NCI-H2196 treated with DMSO at 0.1 percent for 48 hours (cell line): ENCODE measurements around the gene TMBIM1.
"Not testable (repeated sequence)": the region's sequence is repeated elsewhere in the genome, so short reads cannot be mapped to it uniquely, and the experiment has no call there.

Experiments used
- DNase-seq: peaks from one replicate; lab custom pipeline; 2025; ENCODE audit not compliant: unreplicated experiment; lab: John Stamatoyannopoulos, UW

TMBIM1 gene

DNA sequence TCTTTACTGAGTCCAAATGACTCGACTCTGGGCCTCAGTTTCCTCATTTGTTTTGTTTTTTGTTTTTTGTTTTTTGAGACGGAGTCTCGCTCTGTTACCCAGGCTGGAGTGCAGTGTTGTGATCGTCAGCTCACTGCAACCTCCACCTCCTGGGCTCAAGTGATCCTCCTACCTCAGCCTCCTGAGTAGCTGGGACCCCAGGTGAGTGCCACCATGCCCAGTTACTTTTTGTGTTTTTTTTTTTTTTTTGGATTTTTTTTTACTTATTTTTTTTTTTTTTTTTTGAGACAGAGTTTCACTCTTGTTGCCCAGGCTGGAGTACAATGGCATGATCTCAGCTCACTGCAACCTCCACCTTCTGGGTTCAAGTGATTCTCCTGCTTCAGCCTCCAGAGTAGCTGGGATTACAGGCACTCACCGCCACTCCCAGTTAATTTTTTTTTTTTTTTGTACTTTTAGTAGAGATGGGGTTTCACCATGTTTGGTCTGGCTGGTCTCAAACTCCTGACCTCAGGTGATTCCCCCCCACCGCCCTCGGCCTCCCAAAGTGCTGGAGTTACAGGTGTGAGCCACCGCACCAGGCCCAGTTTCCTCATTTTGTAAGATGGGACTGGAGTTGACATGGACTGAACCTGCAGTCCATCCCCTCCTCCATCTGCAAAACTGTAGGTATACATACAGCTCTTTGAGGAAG, 18.9 kb downstream of the TMBIM1 start:
- DNase-seq = not testable (repeated sequence)

DNA sequence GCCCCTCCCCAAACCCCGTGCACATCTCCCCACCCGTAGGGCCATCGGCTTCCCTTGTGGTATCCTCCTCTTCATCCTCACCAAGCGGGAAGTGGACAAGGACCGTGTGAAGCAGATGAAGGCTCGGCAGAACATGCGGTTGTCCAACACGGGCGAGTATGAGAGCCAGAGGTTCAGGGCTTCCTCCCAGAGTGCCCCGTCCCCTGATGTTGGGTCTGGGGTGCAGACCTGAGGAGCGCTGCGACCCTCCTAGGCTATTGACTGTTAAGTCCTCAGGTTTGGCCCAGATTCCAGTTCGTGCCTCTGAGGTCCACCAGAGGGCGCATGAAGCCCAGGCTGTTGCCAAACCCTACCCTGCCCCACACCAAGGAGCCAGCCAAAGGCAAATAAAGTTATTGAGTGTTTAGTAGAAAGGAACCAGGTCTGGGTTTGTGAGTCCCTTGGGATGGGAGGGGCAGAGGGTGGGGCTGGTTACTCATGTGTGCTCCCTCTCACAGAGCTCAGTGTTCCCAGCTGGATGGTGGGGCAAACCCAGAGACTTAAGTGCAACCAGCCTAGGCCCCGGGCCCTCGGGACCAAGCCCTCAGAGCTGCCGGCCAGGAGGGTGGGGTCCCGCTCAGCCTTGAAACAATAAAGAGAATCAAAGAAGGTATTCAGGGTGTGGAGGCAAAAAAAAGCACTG, 19.6 kb downstream of the TMBIM1 start:
- peak; percentile 57 for DNase-seq

DNA sequence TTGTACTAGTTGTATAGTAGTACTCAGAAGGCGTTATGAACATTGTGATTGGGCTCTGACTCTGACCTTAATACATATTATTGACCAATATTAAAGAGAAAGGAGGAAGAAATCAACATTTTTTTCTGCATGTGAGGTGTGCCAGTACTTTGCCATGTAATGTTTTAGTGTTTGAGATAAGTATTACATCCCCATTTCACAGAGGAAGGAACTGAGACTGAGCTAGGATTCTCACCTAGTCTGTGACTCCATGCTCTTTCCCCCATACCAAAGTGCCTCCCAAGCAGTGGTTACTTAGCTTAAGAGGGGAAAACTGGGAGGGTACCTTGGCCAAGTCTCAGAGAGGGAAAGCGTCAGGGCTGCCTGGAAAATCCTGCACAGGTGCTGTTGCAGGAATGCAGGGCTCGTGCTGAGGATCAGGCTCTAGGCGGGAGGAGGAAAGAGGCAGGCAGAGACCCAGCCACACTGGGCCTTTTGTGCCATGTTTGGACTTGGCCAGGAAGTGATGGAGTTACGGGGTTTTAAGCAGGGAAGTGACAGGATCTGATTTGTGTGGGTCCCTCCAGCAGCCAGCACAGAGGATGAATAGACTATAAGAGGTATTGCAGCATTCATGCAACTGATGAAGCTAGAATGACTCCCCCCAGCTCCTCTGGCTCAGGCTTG, 20.3 kb downstream of the TMBIM1 start:
- no peak for DNase-seq

DNA sequence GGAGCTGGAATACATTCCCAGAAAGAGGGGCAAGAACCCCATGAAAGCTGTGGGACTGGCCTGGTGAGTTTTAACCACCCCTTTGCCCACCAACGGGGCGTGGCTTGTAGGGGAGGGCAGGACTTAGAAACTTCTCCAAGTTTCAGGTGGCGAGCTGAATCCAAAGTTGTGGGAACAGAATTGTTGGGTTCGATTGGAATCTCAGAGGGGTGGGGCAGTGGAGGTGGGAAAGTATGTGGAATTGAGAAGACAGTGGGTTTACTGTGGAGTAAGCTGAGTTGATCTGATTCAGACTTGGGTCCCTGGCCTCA, 20.9 kb downstream of the TMBIM1 start:
- DNase-seq = no peak

DNA sequence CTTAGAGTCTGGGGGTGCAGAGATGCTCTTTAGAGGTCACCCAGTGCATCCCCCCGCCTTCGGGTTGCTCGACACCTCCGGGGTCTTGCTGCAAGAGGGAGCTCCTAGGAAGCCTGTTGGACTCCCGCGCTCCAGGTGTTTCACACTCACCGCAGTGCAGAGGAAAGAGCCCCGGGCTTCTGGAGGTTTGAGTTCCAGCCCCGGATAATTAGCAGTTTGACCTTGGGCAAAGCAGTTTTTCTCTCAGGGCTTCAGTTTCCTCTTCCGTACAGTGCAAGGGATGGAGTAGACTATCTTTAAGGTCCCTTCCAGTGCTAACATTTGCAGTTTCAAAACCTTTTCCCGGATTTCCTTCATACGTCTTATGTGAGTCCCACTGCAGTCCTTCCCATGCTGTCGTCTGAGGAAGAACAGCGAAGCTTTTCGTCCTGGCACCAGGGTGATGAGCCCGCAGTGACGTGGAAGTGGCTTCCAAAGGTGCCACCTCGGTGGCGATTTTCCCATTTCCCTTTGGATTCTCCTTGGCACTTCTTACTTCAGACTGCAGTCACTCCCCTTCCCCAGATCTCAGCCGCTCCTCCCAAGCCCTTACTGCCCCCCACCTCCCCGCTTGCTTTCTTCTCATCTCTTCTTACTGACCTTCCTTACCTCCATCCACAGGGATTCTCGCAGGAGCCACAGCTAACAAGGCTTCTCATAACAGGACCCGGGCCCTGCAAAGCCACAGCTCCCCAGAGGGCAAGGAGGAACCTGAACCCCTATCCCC, 21.4 kb downstream of the TMBIM1 start:
- DNase-seq = no peak

DNA sequence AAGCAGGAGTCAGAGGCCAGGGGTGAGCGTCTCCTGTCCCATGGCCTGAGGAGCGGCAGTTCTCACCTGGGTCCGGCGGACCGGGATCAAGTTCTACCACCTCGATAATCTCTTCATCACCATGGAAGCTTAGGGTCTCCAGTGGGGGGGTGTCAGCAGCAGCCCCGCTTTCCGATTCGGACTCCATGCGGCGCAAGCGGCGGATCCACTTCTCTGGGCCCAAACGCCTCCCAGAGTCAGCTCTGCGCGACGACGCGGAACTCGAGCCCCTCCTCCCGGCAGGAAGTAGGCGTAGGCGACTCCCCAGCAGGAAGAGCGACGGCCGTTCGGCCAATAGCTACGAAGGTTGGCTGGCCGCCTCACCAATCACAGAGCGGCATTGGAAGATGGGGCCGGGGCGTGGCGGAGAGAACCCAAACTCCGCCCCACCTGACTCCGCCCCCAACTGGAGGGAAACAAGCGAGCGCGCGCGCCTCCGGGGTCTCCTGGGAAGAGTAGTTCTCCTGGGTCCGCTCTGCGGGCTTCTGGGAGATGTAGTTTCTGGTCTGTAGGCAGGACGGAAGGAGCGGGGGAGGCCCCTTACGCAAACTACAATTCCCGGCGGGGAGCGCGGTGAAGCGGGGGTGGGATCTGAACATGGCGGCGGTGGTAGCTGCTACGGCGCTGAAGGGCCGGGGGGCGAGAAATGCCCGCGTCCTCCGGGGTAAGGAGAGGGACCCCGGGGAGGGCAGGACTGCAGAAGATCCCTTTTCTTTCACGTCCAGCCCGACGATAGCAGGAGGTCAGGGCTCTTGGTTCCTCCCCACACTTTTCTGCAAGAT, 22.2 kb downstream of the TMBIM1 start, which contains the start of the genes AAMP and PNKD:
TSS of gene AAMP (minus strand) at position 238 of the 821 bp plus-strand sequence. CDS start at position 187, 51 bp downstream.
TSS of gene PNKD (plus strand) at position 620 of the 821 bp plus-strand sequence. CDS start at position 637, 17 bp downstream.
- peak; percentile 98 for DNase-seq

DNA sequence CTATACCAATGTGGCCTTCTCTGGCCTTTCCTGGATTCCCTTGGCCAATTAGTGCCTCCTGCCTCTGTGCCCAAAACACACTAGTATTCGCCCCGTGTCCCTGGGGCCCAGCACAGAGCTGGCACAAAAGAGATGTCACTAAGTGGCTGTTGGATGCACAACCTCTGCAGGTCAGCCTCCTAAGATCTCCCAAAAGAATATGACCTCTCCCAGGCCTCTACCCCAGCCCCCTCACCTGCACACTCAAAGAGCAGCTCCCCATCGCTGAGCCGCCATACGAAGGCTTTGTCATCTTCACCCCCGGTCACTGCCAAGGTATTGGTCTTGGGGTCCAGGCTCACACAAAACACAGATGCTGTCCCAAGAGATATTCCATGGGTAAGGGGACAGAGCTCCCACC, 25.0 kb downstream of the TMBIM1 start:
- DNase-seq = no peak

DNA sequence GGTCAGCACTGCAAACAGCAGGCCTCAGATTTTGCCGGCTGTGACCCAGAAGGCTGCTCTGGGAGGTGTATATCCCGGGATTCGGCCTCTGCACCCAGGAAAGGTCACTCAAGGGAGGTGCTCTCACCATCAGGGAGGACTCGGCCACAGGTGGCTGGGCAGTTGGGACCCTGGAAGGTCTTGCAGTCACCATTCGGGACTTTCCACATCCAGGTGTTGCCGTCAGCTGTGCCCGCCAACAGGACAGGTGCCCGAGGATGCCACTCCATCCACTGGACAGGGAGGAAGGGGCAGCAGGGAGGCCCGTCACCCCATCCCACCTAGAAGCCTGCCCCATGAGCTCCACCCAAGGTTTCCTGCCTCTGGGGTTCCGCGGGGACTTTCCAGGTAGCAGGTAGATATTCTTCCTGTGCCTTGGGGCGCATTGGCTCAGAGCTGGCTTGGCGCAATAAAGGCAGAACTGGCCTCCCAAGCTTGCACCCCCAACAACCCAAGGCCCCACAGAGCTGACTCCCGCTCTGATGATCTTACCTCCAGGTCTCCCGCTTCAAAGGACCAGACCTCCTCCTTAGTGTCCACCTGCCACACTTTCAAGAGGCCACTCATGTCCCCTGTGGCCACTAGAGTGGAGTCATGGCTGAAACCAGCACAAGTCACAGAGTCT, 25.9 kb downstream of the TMBIM1 start:
- DNase-seq = no peak

DNA sequence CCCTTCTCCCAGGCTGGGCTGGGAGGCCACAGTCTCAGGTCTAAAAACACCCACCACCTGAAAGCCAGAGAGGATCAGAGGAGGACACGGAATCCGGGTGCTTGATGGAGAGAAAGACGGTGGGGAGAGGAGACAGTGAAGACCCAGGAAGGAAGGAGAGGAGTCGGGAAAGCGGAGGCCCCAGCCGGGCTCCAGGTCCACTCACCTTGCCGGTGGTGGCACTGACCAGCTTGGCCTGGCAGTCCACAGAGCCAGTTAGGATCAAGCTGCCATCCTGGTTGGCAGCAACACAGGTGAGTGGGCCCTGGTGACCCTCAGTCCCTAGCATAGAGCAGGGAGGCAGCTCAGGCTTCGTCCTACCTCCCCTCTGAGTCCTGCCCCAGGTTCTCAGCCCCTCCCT, 26.7 kb downstream of the TMBIM1 start:
- no peak for DNase-seq

DNA sequence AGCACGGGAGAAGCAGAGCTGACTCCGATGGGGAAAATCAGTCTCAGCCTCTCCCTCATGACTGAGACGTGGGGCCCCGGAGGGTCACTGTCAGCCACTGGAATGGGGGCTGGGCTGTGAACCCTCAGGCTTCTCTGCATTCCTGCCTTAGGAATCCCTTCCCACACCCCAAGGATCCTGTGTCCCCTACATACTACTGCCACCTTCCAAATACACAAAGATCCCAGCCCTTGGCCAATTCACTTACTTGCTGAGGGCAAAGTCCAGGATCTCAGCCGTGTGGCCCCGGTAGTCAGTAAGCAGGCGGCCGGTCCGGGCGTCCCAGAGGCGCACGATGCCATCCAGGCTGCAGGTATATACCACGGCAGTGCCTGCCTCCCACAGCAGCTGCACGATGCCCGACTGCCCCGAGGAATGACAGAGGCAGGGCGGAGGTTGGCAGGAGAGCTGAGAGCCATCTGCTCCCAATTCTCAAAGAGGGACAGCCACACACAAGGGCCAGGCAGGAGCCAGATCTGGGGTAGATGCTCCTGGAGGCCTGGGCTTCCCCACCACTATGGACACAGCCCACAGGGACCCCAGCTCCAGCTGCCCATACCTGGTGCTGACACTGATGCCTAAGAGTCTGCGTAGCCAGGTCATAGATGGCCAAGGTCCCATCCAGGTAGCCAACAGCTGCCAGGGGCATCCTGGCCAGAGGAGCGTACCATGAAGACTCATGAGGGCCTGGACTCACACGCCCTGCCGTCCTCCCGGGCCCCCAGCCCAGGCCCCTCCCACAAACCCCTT, 27.3 kb downstream of the TMBIM1 start:
- no peak for DNase-seq

DNA sequence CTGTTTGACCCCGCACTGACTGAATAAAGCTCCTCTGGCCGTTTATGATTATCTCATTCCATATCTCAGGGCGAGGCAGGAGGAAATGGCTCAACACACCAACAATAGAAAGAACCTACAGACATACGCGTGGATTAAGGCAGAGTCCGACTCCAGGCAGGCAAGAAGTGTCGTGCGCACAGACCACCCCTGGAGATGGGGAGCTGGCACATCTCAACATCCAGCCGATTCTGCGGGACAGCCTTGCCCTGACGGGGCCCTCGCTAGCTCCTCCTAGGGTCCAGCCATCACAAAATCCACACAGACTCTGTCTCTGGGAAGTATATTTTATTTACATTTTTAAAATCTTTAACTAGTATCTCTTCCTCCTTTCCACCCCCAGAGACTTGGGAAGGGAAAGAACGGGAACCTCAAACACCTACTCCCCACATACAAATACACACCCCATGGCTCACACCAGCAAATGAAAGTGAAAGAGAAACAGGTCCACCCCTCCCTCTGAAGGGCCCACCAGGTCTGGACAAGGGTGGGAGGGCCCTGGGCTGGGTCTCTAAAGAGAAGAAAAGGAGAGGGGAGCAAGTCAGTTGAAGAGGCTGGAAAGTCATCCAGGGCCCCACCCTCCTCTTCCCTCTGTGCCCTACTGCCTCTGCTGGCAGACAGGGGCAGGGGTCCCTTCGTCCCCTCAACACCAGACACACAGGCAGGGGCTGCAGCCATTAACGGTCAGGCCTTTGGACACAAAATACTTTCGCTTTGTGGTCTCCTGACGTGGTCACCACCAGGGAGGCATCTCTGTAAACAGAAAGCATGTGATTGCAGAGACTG, 28.3 kb downstream of the TMBIM1 start:
- no peak for DNase-seq

DNA sequence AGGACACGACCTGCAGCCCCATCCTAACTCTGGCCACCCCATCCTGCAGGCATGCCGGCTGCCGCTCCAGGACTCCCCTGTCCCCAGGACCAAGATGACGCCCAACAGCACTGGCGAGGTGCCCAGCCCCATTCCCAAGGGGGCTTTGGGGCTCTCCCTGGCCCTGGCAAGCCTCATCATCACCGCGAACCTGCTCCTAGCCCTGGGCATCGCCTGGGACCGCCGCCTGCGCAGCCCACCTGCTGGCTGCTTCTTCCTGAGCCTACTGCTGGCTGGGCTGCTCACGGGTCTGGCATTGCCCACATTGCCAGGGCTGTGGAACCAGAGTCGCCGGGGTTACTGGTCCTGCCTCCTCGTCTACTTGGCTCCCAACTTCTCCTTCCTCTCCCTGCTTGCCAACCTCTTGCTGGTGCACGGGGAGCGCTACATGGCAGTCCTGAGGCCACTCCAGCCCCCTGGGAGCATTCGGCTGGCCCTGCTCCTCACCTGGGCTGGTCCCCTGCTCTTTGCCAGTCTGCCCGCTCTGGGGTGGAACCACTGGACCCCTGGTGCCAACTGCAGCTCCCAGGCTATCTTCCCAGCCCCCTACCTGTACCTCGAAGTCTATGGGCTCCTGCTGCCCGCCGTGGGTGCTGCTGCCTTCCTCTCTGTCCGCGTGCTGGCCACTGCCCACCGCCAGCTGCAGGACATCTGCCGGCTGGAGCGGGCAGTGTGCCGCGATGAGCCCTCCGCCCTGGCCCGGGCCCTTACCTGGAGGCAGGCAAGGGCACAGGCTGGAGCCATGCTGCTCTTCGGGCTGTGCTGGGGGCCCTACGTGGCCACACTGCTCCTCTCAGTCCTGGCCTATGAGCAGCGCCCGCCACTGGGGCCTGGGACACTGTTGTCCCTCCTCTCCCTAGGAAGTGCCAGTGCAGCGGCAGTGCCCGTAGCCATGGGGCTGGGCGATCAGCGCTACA, 29.4 kb downstream of the TMBIM1 start:
- no peak for DNase-seq

DNA sequence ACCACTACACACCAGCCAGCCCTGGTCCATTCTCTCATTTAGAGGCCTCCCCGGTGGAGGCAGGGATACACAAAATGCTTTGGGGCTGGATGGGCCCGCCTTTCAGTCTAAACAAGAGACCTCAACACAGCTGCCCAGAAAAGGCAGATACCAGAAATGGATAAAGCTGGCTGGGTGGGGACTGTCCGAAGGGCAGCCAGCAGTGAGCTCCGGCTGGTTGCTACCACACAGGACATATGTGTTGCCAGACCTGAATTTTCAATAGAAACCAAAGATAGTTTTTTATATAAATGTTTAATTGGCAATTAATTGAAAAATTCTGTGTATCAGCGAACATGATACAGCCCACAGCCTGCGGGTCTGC, 30.1 kb downstream of the TMBIM1 start:
- no peak for DNase-seq

DNA sequence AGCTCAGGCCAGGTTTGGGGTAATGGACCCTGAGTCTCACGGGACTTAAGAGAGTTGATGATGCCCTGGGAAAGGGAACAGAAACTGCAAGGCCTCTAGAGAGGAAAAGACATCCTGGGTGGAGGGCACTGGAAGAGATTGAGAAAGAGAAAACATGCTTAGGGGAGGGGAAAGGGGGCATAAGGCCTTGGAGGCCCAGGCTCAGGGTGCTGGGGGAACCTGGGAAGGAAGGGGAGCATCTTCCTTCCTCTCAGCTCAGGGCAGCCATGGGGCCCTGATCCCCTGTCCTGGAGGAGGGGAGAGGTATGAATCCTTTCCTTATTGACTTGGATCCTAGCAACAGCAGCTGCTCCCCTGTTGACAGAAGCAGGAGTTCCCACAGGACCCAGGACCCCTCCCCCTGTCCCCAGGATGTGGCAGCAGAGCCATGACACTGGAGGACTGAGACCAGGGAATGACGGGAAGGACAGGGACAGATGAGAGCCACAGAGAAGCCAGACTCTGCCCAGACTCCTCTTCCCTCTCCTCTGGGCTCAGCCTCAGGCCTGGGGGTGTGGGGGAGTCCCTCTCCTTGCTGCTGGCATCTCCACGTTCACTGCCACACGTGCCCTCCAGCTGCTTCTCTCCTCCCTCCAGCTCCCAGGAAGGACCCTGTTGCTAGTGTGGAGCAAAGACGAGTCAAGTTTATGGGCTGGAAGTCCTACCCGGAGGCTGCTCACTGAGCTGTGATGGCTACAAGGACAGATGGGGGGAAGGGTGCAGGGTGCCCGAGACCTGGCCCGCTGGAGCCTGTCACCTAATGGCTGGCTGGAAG, 30.7 kb downstream of the TMBIM1 start:
- DNase-seq = no peak

DNA sequence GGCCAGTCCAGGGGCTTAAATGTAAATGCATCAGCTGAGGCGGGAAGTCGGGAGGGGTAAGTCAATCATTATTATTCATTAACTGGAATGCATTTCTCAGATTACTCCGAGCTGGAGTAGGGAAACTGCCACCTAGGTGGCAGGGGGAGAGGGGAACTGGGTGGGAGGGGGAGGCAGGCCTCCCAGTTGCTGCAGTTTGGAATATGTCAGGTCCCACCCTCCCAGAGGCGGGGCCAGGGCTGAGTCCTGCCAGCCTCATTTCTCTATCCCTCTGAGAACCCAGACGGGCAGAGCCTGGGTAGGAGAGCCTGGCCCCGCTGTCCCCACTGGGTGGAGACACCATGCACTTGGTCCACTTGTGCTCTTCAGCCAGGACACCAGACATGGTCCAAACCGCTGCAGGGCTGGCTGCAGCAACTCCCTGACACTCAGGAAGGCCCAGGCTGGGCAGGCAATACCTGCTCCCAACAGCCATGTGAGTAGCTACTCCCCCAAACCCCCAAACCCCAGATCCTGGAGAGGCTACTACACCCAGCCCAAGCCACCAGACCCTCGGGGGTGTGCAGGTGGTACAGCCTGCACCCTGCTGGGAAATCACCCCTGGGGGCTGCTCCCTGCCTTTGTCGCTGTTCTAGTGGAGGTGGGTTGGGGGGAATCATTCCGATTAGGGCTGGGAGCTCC, 31.4 kb downstream of the TMBIM1 start, which contains the start of gene GPBAR1:
TSS of gene GPBAR1 (plus strand) at position 274 of the 681 bp plus-strand sequence. CDS start 1,710 bp downstream, outside the sequence.
- DNase-seq = no peak

DNA sequence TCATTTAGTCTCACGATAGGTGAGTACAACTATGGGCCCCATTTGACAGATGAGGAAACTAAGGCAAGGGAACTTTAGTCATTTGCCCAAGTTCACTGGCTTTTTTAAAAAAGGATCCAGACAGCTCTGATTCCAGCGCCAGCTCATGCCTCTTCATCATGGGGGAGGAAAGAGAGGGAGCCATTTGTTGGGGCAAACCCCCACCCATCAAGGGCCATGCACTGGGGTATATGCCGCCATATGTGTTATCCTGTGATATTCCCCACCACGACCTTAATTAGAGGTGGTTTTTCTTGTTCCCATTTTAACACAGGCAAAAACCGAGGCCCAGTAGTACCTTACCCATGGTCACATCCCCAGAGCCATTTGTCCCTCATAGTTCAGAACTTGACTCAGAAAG, 32.1 kb downstream of the TMBIM1 start:
- DNase-seq = no peak
